GM12878 (cell line): ENCODE data around the gene TBC1D1. TPM values are rescaled to one million over a fixed set of nuclear protein-coding genes. Genes with fewer than 3 reads are reported as not detected.

Experiments used
- CBFB ChIP-seq: IDR thresholded peaks from 2 replicates; pipeline ENCODE4 v1.6.1; 2016; ENCODE audit warnings: antibody characterized with exemption, low read depth
- E4F1 ChIP-seq: fragments of 450-650 bp; IDR thresholded peaks from 2 replicates; pipeline ENCODE4 v1.6.1; 2018; ENCODE audit warnings: borderline replicate concordance, mild to moderate bottlenecking; ENCODE audit not compliant: partially characterized antibody
- EGR1 ChIP-seq, 2 experiments: IDR thresholded peaks; 1 replicate in 1 of 2; 2 replicates in 1 of 2; pipeline ENCODE4 v1.6.1; 2011 to 2012; ENCODE audit warnings: low read depth in 2 of 2, low read length in 2 of 2, borderline replicate concordance in 1 of 2, mild to moderate bottlenecking in 1 of 2, moderate library complexity in 1 of 2
- EP300 ChIP-seq, 2 experiments: fragments of 150-350 bp in 1 of 2; IDR thresholded peaks; 2 replicates each; pipeline ENCODE4 v1.6.1; 2011 to 2012; ENCODE audit warnings: low read depth in 2 of 2, low read length in 2 of 2, borderline replicate concordance in 1 of 2, improper control_type of control experiment in 1 of 2, inconsistent platforms in 1 of 2; ENCODE audit not compliant: control insufficient read depth in 1 of 2
- ETV6 ChIP-seq, 2 experiments: fragments of 450-650 bp in 1 of 2; IDR thresholded peaks in 1 of 2; conservative IDR thresholded peaks in 1 of 2; 2 replicates each; pipeline ENCODE4 v1.6.1; 2014; ENCODE audit warnings: antibody characterized with exemption in 1 of 2, borderline replicate concordance in 1 of 2, low read depth in 1 of 2, mild to moderate bottlenecking in 1 of 2, moderate library complexity in 1 of 2
- JUND ChIP-seq: IDR thresholded peaks from 2 replicates; pipeline ENCODE4 v1.6.1; 2012; ENCODE audit warnings: low read depth, mild to moderate bottlenecking, low read length, improper control_type of control experiment, moderate library complexity
- KDM1A ChIP-seq: fragments of 200-600 bp; sonication (generic); IDR thresholded peaks from 2 replicates; pipeline ENCODE4 v1.6.1; 2016; ENCODE audit warnings: borderline replicate concordance
- MEF2B ChIP-seq: fragments of 450-650 bp; IDR thresholded peaks from 2 replicates; pipeline ENCODE4 v1.6.1; 2018; ENCODE audit warnings: mild to moderate bottlenecking, moderate library complexity; ENCODE audit not compliant: partially characterized antibody, poor library complexity, severe bottlenecking
- MYB ChIP-seq: fragments of 150-350 bp; IDR thresholded peaks from 2 replicates; pipeline ENCODE4 v1.6.1; 2014; ENCODE audit warnings: mild to moderate bottlenecking, low read depth, low read length, borderline replicate concordance
- NFYB ChIP-seq: IDR thresholded peaks from 2 replicates; pipeline ENCODE4 v1.6.1; 2011; ENCODE audit warnings: low read depth, mild to moderate bottlenecking, low read length, improper control_type of control experiment, moderate library complexity; ENCODE audit not compliant: insufficient read depth
- POLR2AphosphoS5 ChIP-seq: IDR thresholded peaks from 2 replicates; pipeline ENCODE4 v1.6.1; 2011; ENCODE audit warnings: mild to moderate bottlenecking, low read length, inconsistent platforms
- RAD51 ChIP-seq: fragments of 450-650 bp; IDR thresholded peaks from 2 replicates; pipeline ENCODE4 v1.6.1; 2016; ENCODE audit warnings: moderate library complexity, mild to moderate bottlenecking, inconsistent platforms
- SMAD5 ChIP-seq: IDR thresholded peaks from 2 replicates; pipeline ENCODE4 v1.6.1; 2016; ENCODE audit warnings: antibody characterized with exemption, low read depth
- SMC3 ChIP-seq: IDR thresholded peaks from 2 replicates; pipeline ENCODE4 v1.6.1; 2011; ENCODE audit warnings: low read length, improper control_type of control experiment, borderline replicate concordance
- SP1 ChIP-seq: IDR thresholded peaks from one replicate; pipeline ENCODE4 v1.6.1; 2011; ENCODE audit warnings: low read depth, low read length
- SRF ChIP-seq, 2 experiments: IDR thresholded peaks; 2 replicates each; pipeline ENCODE4 v1.6.1; 2011; ENCODE audit warnings: low read depth in 2 of 2, low read length in 2 of 2, mild to moderate bottlenecking in 1 of 2, moderate library complexity in 1 of 2
- STAT3 ChIP-seq: IDR thresholded peaks from 2 replicates; pipeline ENCODE4 v1.6.1; 2011; ENCODE audit warnings: low read depth, low read length, improper control_type of control experiment
- TBL1XR1 ChIP-seq: IDR thresholded peaks from 2 replicates; pipeline ENCODE4 v1.6.1; 2012; ENCODE audit warnings: low read depth, low read length, improper control_type of control experiment
- USF1 ChIP-seq: IDR thresholded peaks from 2 replicates; pipeline ENCODE4 v1.6.1; 2011; ENCODE audit warnings: borderline replicate concordance, low read depth, mild to moderate bottlenecking, moderate library complexity, mixed read lengths, low read length; ENCODE audit not compliant: insufficient read depth; ENCODE audit errors: extremely low read length
- WRNIP1 ChIP-seq: IDR thresholded peaks from 2 replicates; pipeline ENCODE4 v1.6.1; 2011; ENCODE audit warnings: low read depth, low read length, improper control_type of control experiment, borderline replicate concordance
- YBX1 ChIP-seq: fragments of 450-650 bp; IDR thresholded peaks from 2 replicates; pipeline ENCODE4 v1.6.1; 2016; ENCODE audit warnings: antibody characterized with exemption
- ZNF274 ChIP-seq: IDR thresholded peaks from one replicate; pipeline ENCODE4 v1.8.0; 2011; ENCODE audit not compliant: insufficient read length, insufficient read depth
- ZNF622 ChIP-seq: fragments of 450-650 bp; IDR thresholded peaks from 2 replicates; pipeline ENCODE4 v1.6.1; 2017; ENCODE audit warnings: mild to moderate bottlenecking, inconsistent platforms
- polyA plus RNA-seq, 11 experiments: library from polyadenylated mRNA; depleted of rRNA in 4 of 11; unstranded in 6 of 11; stranded (reverse) in 5 of 11; fragments of >200 nt; fragmentation: Nextera tagmentation in 4 of 11; fragmentation: Illumina TruSeq in 1 of 11; extraction: Ambion mirVana in 4 of 11; extraction: Trizol in 1 of 11; gene quantifications; 1 replicate in 1 of 11; 2 replicates in 10 of 11; pipeline versions ENCODE4 v1.2.1 to v1.2.3, GENCODE V29; 2011 to 2016; ENCODE audit warnings: inconsistent platforms in 2 of 11, missing spikeins in 2 of 11, low read depth in 1 of 11
- total RNA-seq, 4 experiments: library from RNA; depleted of rRNA in 3 of 4; stranded (reverse); fragments of >200 nt in 3 of 4; fragmentation: Illumina TruSeq in 1 of 4; extraction: Trizol in 1 of 4; gene quantifications; 2 replicates each; pipeline versions ENCODE4 v1.2.1 to v1.2.3, GENCODE V29; 2013 to 2021
- TF ChIP-seq, protein P1 (sequence below): fragments of 450-650 bp; IDR thresholded peaks from 2 replicates; pipeline ENCODE4 v1.6.1; 2017; ENCODE audit warnings: mild to moderate bottlenecking, moderate library complexity

The TBC1D1 gene
- total and polyA plus RNA-seq, 10 of the 15 experiments (the other 5 are each of a cell fraction or from before 2014, with no cell fraction given): 5.3 to 102 (median 57.8) TPM

GRCh38 chr4:37892641-37893040 lies 1.8 kb downstream of the TBC1D1 start (continued):
- no peak for TF ChIP-seq E4F1
- TF ChIP-seq RAD51: no peak
- TF ChIP-seq, protein P1, sequence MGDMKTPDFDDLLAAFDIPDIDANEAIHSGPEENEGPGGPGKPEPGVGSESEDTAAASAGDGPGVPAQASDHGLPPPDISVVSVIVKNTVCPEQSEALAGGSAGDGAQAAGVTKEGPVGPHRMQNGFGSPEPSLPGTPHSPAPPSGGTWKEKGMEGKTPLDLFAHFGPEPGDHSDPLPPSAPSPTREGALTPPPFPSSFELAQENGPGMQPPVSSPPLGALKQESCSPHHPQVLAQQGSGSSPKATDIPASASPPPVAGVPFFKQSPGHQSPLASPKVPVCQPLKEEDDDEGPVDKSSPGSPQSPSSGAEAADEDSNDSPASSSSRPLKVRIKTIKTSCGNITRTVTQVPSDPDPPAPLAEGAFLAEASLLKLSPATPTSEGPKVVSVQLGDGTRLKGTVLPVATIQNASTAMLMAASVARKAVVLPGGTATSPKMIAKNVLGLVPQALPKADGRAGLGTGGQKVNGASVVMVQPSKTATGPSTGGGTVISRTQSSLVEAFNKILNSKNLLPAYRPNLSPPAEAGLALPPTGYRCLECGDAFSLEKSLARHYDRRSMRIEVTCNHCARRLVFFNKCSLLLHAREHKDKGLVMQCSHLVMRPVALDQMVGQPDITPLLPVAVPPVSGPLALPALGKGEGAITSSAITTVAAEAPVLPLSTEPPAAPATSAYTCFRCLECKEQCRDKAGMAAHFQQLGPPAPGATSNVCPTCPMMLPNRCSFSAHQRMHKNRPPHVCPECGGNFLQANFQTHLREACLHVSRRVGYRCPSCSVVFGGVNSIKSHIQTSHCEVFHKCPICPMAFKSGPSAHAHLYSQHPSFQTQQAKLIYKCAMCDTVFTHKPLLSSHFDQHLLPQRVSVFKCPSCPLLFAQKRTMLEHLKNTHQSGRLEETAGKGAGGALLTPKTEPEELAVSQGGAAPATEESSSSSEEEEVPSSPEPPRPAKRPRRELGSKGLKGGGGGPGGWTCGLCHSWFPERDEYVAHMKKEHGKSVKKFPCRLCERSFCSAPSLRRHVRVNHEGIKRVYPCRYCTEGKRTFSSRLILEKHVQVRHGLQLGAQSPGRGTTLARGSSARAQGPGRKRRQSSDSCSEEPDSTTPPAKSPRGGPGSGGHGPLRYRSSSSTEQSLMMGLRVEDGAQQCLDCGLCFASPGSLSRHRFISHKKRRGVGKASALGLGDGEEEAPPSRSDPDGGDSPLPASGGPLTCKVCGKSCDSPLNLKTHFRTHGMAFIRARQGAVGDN: 0 out of 2 replicates have a peak, but pooled peaks have one; percentile 35
- no peak for TF ChIP-seq ZNF274
- 0 out of 2 replicates have a peak, but pooled peaks have one; percentile 36 for TF ChIP-seq NFYB
- TF ChIP-seq ETV6 (conservative IDR thresholded peaks at IDR 0.05 in 1 of 2, IDR thresholded peaks at IDR 0.05 in 1 of 2; ENCODE audit: borderline replicate concordance in 1 of 2, low read depth in 1 of 2): peak in 1 of 2 experiments; percentile 43; a peak in 1 of 4 replicates
- TF ChIP-seq JUND: no peak; the same call in 1 of the 2 replicates
- peak; percentile 71 for TF ChIP-seq POLR2AphosphoS5
- TF ChIP-seq KDM1A: no peak
- TF ChIP-seq TBL1XR1: no peak
- TF ChIP-seq YBX1: no peak
- no peak for TF ChIP-seq CBFB
- TF ChIP-seq SMAD5: no peak
- no peak for TF ChIP-seq EGR1 (IDR thresholded peaks at IDR 0.05; ENCODE audit: borderline replicate concordance in 1 of 2, low read depth in 2 of 2, low read length in 2 of 2)
- TF ChIP-seq STAT3: no peak
- TF ChIP-seq SMC3: no peak
- no peak for TF ChIP-seq SP1
- 0 out of 4 replicates have a peak, but pooled peaks of 1 of the 2 experiments have one; percentile 30 for TF ChIP-seq EP300 (IDR thresholded peaks at IDR 0.05; ENCODE audit: borderline replicate concordance in 1 of 2, control insufficient read depth in 1 of 2, low read depth in 2 of 2, low read length in 2 of 2)
- TF ChIP-seq USF1: no peak
- TF ChIP-seq ZNF622: no peak
- TF ChIP-seq MEF2B: peak; percentile 21
- TF ChIP-seq MYB: no peak
- TF ChIP-seq SRF (IDR thresholded peaks at IDR 0.05; ENCODE audit: low read depth in 2 of 2, low read length in 2 of 2): no peak
- no peak for TF ChIP-seq WRNIP1
